Stimulated activated memory B cell treated with anti-CD40 and anti-IgM and Interleukin-4, amounts not matched to agents 10 μg/mL and 1 μg/mL and 100 μg/mL, for 72 hours (primary cell): ENCODE data around the gene PPP1R10.

Source experiments
- ATAC-seq: fragments of 150-1000 bp; cut with Tn5 transposase; 2 replicates; pipeline ENCODE4 v1.10.0; 2021
- H3K27ac Mint-ChIP-seq: one replicate; pipeline ENCODE4 v1.8.0; 2022; ENCODE audit warnings: mild to moderate bottlenecking, mixed read lengths
- H3K27me3 Mint-ChIP-seq: one replicate; pipeline ENCODE4 v1.8.0; 2022; ENCODE audit warnings: mixed read lengths
- H3K36me3 Mint-ChIP-seq: one replicate; pipeline ENCODE4 v1.8.0; 2022; ENCODE audit warnings: mixed read lengths
- H3K4me1 Mint-ChIP-seq: one replicate; pipeline ENCODE4 v1.8.0; 2022; ENCODE audit warnings: mixed read lengths
- H3K4me3 Mint-ChIP-seq: one replicate; pipeline ENCODE4 v1.8.0; 2022; ENCODE audit warnings: mild to moderate bottlenecking, moderate library complexity, mixed read lengths
- H3K9me3 Mint-ChIP-seq: one replicate; pipeline ENCODE4 v1.8.0; 2022; ENCODE audit warnings: mixed read lengths

Gene PPP1R10

DNA sequence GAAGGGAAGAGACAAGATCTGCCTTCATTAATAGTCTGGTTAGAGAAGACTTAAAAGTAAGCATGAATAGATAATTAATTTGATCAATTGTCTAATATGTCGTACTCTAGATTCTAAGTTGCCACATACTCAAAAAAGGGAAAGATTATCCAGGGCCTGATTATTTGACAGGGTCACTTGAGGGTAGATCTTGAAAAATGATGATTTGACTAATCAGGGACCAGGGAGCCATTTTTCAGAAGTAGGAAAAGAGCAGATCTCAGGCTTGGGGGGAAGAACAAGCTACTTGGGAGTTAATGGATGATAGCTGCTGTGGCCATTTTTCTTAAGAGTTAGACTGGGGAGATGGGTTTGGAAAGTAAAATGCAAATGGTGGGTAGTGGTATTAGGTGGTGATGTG lies 24.8 kb downstream of the PPP1R10 start:
- H3K9me3 Mint-ChIP-seq = no peaks in the 10 kb centered on the region
- H3K27me3 Mint-ChIP-seq = no peaks in the 10 kb centered on the region

GRCh38 chr6:30591008-30591407 lies 26.0 kb downstream of the PPP1R10 start:
- H3K27ac Mint-ChIP-seq = peak overlapping the region; percentile 11
- ATAC-seq = no peak
- H3K36me3 Mint-ChIP-seq = peaks cover 59% of the 10 kb centered on the region
- no peaks in the 10 kb centered on the region for H3K4me1 Mint-ChIP-seq
- no peak overlapping the region for H3K4me3 Mint-ChIP-seq
- no peaks in the 10 kb centered on the region for H3K9me3 Mint-ChIP-seq
- no peaks in the 10 kb centered on the region for H3K27me3 Mint-ChIP-seq

More for the DNA sequence above, 24.8 kb downstream of the PPP1R10 start:
- peaks cover 47% of the 10 kb centered on the region for H3K36me3 Mint-ChIP-seq
- H3K4me3 Mint-ChIP-seq = no peak overlapping the region
- H3K4me1 Mint-ChIP-seq = peaks cover 6% of the 10 kb centered on the region
- no peak for ATAC-seq
- H3K27ac Mint-ChIP-seq = no peak overlapping the region

DNA sequence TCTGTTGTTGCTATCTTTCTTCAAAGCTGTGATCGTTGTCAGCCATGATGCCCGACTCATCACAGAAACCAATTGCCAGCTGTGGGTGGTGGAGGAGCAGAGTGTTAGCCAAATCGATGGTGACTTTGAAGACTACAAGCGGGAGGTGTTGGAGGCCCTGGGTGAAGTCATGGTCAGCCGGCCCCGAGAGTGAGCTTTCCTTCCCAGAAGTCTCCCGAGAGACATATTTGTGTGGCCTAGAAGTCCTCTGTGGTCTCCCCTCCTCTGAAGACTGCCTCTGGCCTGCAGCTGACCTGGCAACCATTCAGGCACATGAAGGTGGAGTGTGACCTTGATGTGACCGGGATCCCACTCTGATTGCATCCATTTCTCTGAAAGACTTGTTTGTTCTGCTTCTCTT lies 26.5 kb downstream of the PPP1R10 start:
- peak overlapping the region; percentile 11 for H3K27ac Mint-ChIP-seq
- H3K9me3 Mint-ChIP-seq = no peaks in the 10 kb centered on the region
- no peaks in the 10 kb centered on the region for H3K4me1 Mint-ChIP-seq
- H3K36me3 Mint-ChIP-seq = peaks cover 61% of the 10 kb centered on the region
- ATAC-seq = no peak
- no peak overlapping the region for H3K4me3 Mint-ChIP-seq
- no peaks in the 10 kb centered on the region for H3K27me3 Mint-ChIP-seq

- no peaks in the 10 kb centered on the region for H3K27me3 Mint-ChIP-seq
- no peaks in the 10 kb centered on the region for H3K4me1 Mint-ChIP-seq
- ATAC-seq = no peak
- peak overlapping the region; percentile 11 for H3K27ac Mint-ChIP-seq
- no peaks in the 10 kb centered on the region for H3K9me3 Mint-ChIP-seq
- H3K4me3 Mint-ChIP-seq = no peak overlapping the region
- H3K36me3 Mint-ChIP-seq = peaks cover 63% of the 10 kb centered on the region
Measured at GRCh38 chr6:30589754-30590358, 27.2 kb downstream of the PPP1R10 start.

DNA sequence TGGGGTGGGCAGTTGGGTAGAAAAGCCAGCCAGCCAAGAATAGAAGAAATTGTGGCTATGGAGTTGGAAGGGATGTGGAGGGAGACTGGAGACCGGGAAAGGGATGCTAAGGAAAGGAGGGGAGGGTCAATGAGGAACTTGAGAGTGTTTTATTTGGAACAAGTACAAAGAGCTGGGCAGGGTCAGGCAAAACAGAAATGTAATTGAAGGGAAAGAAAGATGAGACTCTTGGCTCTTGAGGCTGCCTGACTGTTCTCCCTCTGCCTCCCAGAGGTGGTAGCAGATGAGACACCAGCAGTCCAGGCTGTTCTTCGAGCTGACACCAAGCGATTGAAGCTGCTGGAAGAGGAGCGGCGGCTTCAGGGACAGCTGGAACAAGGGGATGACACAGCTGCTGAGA lies 33.1 kb downstream of the PPP1R10 start:
- no peak overlapping the region for H3K27ac Mint-ChIP-seq
- no peaks in the 10 kb centered on the region for H3K27me3 Mint-ChIP-seq
- H3K4me3 Mint-ChIP-seq = no peak overlapping the region
- peaks cover 71% of the 10 kb centered on the region for H3K36me3 Mint-ChIP-seq
- no peaks in the 10 kb centered on the region for H3K9me3 Mint-ChIP-seq
- H3K4me1 Mint-ChIP-seq = no peaks in the 10 kb centered on the region
- no peak for ATAC-seq

- Mint-ChIP-seq H3K36me3 (peaks cover 63% of the 10 kb centered on the region), H3K9me3 (no peaks in the 10 kb centered on the region), H3K27me3 (no peaks in the 10 kb centered on the region), H3K4me3 (no peak overlapping the region), H3K4me1 (peaks cover 29% of the 10 kb centered on the region), H3K27ac (peak overlapping the region; percentile 15)
- no peak for ATAC-seq
Measured at GRCh38 chr6:30578051-30578450, 39.0 kb downstream of the PPP1R10 start.

DNA sequence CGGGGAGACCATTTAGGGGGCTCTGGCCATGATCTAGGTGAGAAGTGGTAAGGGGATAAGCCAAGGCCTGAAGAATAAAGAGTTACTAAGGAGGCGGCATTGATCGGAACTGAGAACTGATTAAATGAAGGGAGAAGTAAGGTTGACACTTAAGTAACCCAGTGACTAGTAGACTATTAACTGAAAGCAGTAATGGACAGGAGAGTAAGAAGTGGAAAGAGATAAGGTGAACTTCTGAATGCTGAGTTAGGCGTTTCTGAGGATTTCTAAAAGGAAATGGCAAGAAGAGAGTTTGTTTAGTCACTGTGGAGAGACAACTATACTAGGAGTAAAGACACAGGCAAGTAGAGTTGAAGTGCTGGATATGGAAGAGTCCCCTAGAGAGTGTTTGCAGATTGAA lies 43.9 kb downstream of the PPP1R10 start:
- H3K36me3 Mint-ChIP-seq = peaks cover 26% of the 10 kb centered on the region
- peak overlapping the region; percentile 2 for H3K27ac Mint-ChIP-seq

DNA sequence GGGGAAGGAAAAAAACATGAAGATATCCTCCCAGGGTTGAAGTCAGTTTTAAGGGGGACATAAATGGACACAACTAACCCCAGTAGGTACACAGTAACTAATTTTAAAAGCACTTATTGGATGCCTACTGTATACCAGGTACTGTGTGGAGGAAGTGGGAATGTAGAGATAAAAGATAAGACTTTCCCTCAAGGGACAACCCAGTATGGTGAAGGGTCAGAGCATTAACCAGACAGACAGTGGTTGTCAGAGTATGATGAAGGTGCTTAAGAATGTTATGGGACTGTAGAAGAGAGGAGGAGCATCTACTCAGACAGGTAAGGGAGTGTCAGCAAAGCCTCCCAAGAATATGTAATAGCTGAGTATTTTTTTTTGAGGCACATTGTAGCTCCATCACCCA lies 44.9 kb downstream of the PPP1R10 start:
- H3K27me3 Mint-ChIP-seq = no peaks in the 10 kb centered on the region
- H3K36me3 Mint-ChIP-seq = peaks cover 16% of the 10 kb centered on the region
- no peaks in the 10 kb centered on the region for H3K9me3 Mint-ChIP-seq
- ATAC-seq = no peak
- peak overlapping the region; percentile 95 for H3K27ac Mint-ChIP-seq
- H3K4me1 Mint-ChIP-seq = peaks cover 65% of the 10 kb centered on the region
- peak overlapping the region; percentile 97 for H3K4me3 Mint-ChIP-seq

More for the DNA sequence above, 43.9 kb downstream of the PPP1R10 start:
- Mint-ChIP-seq H3K4me1 (peaks cover 66% of the 10 kb centered on the region), H3K9me3 (no peaks in the 10 kb centered on the region), H3K27me3 (no peaks in the 10 kb centered on the region), H3K4me3 (peak overlapping the region; percentile 10)
- no peak for ATAC-seq

DNA sequence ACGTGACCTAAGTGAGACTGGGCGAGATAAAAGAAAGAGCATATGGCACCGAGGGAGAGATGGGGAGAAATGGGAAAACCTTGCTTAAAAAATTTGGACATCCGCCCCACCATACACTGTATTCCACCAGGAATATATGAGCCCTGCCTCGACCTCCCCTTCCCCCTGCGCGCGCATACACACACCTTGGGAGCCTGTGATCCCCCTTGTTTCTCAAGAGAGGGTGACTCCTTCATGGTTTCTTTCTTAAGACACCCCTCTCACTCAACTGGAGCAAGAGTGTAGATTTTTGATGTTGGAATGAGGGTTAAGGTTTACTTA lies 45.3 kb downstream of the PPP1R10 start:
- peaks cover 12% of the 10 kb centered on the region for H3K36me3 Mint-ChIP-seq
- peak overlapping the region; percentile 95 for H3K27ac Mint-ChIP-seq
- peak overlapping the region; percentile 97 for H3K4me3 Mint-ChIP-seq
- H3K9me3 Mint-ChIP-seq = no peaks in the 10 kb centered on the region
- peaks cover 60% of the 10 kb centered on the region for H3K4me1 Mint-ChIP-seq
- no peak for ATAC-seq
- H3K27me3 Mint-ChIP-seq = no peaks in the 10 kb centered on the region

GRCh38 chr6:30571075-30571761 lies 45.8 kb downstream of the PPP1R10 start, which contains the start of gene ABCF1:
ABCF1 (plus strand) TSS chr6:30571442; CDS start chr6:30571488, 46 bp downstream.
- Mint-ChIP-seq H3K4me1 (peaks cover 57% of the 10 kb centered on the region), H3K36me3 (peaks cover 8% of the 10 kb centered on the region), H3K9me3 (no peaks in the 10 kb centered on the region), H3K27me3 (no peaks in the 10 kb centered on the region), H3K27ac (peak within 1 kb of the TSS; percentile 95), H3K4me3 (peak within 1 kb of the TSS; percentile 97)
- peak; percentile 99 for ATAC-seq

GRCh38 chr6:30570740-30571074 lies 46.3 kb downstream of the PPP1R10 start:
- peaks cover 57% of the 10 kb centered on the region for H3K4me1 Mint-ChIP-seq
- H3K27me3 Mint-ChIP-seq = no peaks in the 10 kb centered on the region
- H3K4me3 Mint-ChIP-seq = peak overlapping the region; percentile 97
- no peaks in the 10 kb centered on the region for H3K9me3 Mint-ChIP-seq
- peak overlapping the region; percentile 95 for H3K27ac Mint-ChIP-seq
- ATAC-seq = peak; percentile 51
- H3K36me3 Mint-ChIP-seq = peaks cover 8% of the 10 kb centered on the region

GRCh38 chr6:30570263-30570662 lies 46.8 kb downstream of the PPP1R10 start:
- Mint-ChIP-seq H3K36me3 (peaks cover 8% of the 10 kb centered on the region), H3K9me3 (no peaks in the 10 kb centered on the region), H3K27me3 (no peaks in the 10 kb centered on the region), H3K4me3 (peak overlapping the region; percentile 97), H3K27ac (peak overlapping the region; percentile 95), H3K4me1 (peaks cover 54% of the 10 kb centered on the region)
- ATAC-seq = no peak

DNA sequence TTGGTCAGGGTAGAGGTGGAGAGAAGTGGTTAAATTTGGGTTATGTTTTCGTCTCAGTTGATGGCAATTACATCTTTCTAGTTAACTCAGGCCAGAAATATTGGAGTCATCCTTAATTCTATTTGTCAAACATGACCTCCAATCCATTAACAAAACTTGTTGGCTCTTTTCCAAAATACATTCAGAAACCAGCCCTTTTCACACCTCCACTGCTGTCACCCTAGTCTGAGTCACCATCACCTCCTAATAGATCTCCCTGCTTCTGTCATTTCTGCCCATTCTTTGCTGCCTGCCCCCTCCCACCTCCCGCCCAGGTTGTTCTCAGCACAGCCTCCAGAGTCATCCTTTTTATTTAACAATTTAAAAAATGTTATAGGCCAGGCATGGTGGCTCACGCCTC lies 48.8 kb downstream of the PPP1R10 start:
- H3K9me3 Mint-ChIP-seq = no peaks in the 10 kb centered on the region
- ATAC-seq = no peak
- H3K36me3 Mint-ChIP-seq = peaks cover 3% of the 10 kb centered on the region
- peaks cover 38% of the 10 kb centered on the region for H3K4me1 Mint-ChIP-seq
- H3K4me3 Mint-ChIP-seq = no peak overlapping the region
- no peak overlapping the region for H3K27ac Mint-ChIP-seq
- no peaks in the 10 kb centered on the region for H3K27me3 Mint-ChIP-seq

DNA sequence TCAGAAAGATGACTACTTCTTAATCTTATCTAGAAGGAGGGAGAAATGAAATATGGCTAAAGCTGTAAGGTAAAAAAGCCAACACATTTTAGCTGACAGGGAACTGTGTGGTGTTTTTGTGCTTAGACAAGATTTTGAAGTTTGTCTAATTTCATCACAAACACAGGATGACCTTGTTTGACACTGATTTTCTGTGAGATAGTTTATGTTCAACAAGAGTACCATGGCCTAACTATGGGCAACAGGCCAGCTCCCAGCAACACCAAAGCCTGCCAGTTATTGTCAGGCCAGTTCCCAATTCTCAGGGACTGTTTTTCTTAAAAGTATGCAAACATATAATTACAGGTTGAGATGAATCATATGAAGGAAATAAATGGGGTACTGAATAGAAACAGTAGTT lies 51.3 kb downstream of the PPP1R10 start:
- Mint-ChIP-seq H3K27ac (no peak overlapping the region), H3K27me3 (no peaks in the 10 kb centered on the region), H3K36me3 (peaks cover 20% of the 10 kb centered on the region), H3K9me3 (no peaks in the 10 kb centered on the region), H3K4me3 (no peak overlapping the region), H3K4me1 (peaks cover 13% of the 10 kb centered on the region)
- ATAC-seq = no peak

DNA sequence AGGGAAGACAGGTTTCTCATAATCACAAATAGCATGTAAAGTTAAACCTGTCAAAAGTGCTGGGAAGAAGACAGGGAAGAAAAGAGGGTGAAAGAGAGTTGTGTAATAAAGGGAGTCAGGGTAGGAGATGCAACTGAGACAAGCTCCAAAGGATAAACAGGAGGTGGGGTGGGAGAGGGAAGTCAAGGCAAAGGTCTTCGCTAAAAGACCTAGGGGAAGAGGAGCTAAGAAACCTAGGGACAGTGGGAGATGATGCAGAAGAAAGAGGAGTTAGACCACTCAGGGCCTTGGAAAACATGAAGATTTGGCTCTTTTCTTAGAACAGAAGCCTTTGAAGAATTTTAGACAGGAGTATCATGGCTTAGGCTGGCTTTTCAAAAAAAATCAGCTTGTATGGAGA lies 52.9 kb downstream of the PPP1R10 start:
- Mint-ChIP-seq H3K27ac (peak overlapping the region; percentile 14), H3K4me3 (no peak overlapping the region)

More for the DNA sequence above, 52.9 kb downstream of the PPP1R10 start:
- Mint-ChIP-seq H3K36me3 (peaks cover 20% of the 10 kb centered on the region), H3K4me1 (peaks cover 6% of the 10 kb centered on the region), H3K27me3 (no peaks in the 10 kb centered on the region), H3K9me3 (no peaks in the 10 kb centered on the region)
- ATAC-seq = no peak
